B cell (primary cell): ENCODE data around the gene THYN1. TPM values are rescaled to one million over a fixed set of nuclear protein-coding genes. Genes with fewer than 3 reads are reported as not detected.

ENCODE experiments used
- ATAC-seq: fragments of 200-7000 bp; cut with Tn5 transposase; one replicate; pipeline ENCODE4 v1.10.0; 2021; ENCODE audit warnings: low read depth, mild to moderate bottlenecking, moderate number of reproducible peaks, moderate library complexity
- CTCF ChIA-PET: fragments of 350-600 bp; sonication (Branson Sonifier 250); formaldehyde crosslinking; loops from one replicate; lab custom pipeline; 2021; ENCODE audit warnings: antibody characterized with exemption, inconsistent platforms; lab: Charles Lee
- POLR2A ChIA-PET: fragments of 350-600 bp; sonication (Branson Sonifier 250); formaldehyde crosslinking; loops from one replicate; lab custom pipeline; 2021; ENCODE audit warnings: antibody characterized with exemption; lab: Charles Lee
- DNase-seq: peaks from one replicate; pipeline ENCODE4 v3.0.0; 2013
- H2AFZ ChIP-seq: 2 replicates; pipeline ENCODE4 v1.6.1; 2012; ENCODE audit warnings: mild to moderate bottlenecking, low read depth, low read length; ENCODE audit not compliant: insufficient read depth, poor library complexity, severe bottlenecking
- H3K27ac ChIP-seq, 2 donors: 1 replicate in 1 of 2; 2 replicates in 1 of 2; pipeline ENCODE4 v1.5.1; 2012 to 2013; ENCODE audit warnings: low read length in 2 of 2, mild to moderate bottlenecking in 2 of 2, moderate library complexity in 1 of 2
- H3K27me3 ChIP-seq, 4 experiments: fragments of 200-600 bp in 1 of 4; sonication (generic) in 1 of 4; replicated peaks in 1 of 4; 1 replicate in 2 of 4; 2 replicates in 2 of 4; pipeline versions ENCODE4 v1.6.1 to v1.7.0; 2013 to 2016; ENCODE audit warnings: low read length in 3 of 4, mild to moderate bottlenecking in 2 of 4, mixed read lengths in 1 of 4, moderate library complexity in 1 of 4; ENCODE audit not compliant: insufficient read depth in 4 of 4, control insufficient read depth in 3 of 4; ENCODE audit errors: control extremely low read depth in 1 of 4
- H3K36me3 ChIP-seq, 2 experiments: replicated peaks in 1 of 2; 1 replicate in 1 of 2; 2 replicates in 1 of 2; pipeline versions ENCODE4 v1.6.1 to v1.7.1; 2013; ENCODE audit warnings: low read length in 1 of 2; ENCODE audit not compliant: insufficient read depth in 2 of 2, control insufficient read depth in 1 of 2; ENCODE audit errors: control extremely low read depth in 1 of 2, extremely low read depth in 1 of 2
- H3K4me1 ChIP-seq, 2 donors: fragments of 200-600 bp in 1 of 2; sonication (generic) in 1 of 2; 1 replicate in 1 of 2; 2 replicates in 1 of 2; pipeline versions ENCODE4 v1.5.1 to v1.6.1; 2013 to 2017; ENCODE audit warnings: low read length in 2 of 2; ENCODE audit not compliant: control insufficient read depth in 2 of 2, insufficient read depth in 2 of 2
- H3K4me2 ChIP-seq: replicated peaks from 2 replicates; pipeline ENCODE3; 2012; ENCODE audit warnings: mild to moderate bottlenecking, low read depth, low read length; ENCODE audit not compliant: poor library complexity, severe bottlenecking
- H3K4me3 ChIP-seq, 5 experiments: fragments of 200-600 bp in 1 of 5; sonication (generic) in 1 of 5; 1 replicate in 3 of 5; 2 replicates in 2 of 5; pipeline versions ENCODE4 v1.5.1 to v1.7.0; 2011 to 2016; ENCODE audit warnings: low read length in 4 of 5, mild to moderate bottlenecking in 4 of 5, low read depth in 2 of 5, control low read depth in 1 of 5, moderate library complexity in 1 of 5; ENCODE audit not compliant: insufficient read depth in 1 of 5; ENCODE audit errors: control extremely low read depth in 1 of 5, extremely low read depth in 1 of 5
- H3K79me2 ChIP-seq: fragments of 200-600 bp; sonication (generic); one replicate; pipeline ENCODE4 v1.6.0; 2016; ENCODE audit warnings: low read length; ENCODE audit not compliant: control insufficient read depth, insufficient read depth
- H3K9ac ChIP-seq: fragments of 200-600 bp; sonication (generic); 2 replicates; pipeline ENCODE4 v1.6.1; 2017; ENCODE audit warnings: mild to moderate bottlenecking, low read length, moderate library complexity
- H3K9me3 ChIP-seq, 3 donors: one replicate each; pipeline versions ENCODE4 v1.6.1 to v1.7.1; 2013; ENCODE audit warnings: low read length in 2 of 3; ENCODE audit not compliant: control insufficient read depth in 2 of 3, insufficient read depth in 1 of 3; ENCODE audit errors: control extremely low read depth in 1 of 3
- H4K20me1 ChIP-seq: 2 replicates; pipeline ENCODE4 v1.6.0; 2012; ENCODE audit warnings: mild to moderate bottlenecking, low read length; ENCODE audit not compliant: insufficient read depth, control insufficient read depth, poor library complexity, severe bottlenecking
- H3K27ac Mint-ChIP-seq: one replicate; pipeline ENCODE4 v1.8.0; 2021; ENCODE audit warnings: mixed read lengths
- H3K27me3 Mint-ChIP-seq: one replicate; pipeline ENCODE4 v1.8.0; 2021; ENCODE audit warnings: mixed read lengths
- H3K4me1 Mint-ChIP-seq: one replicate; pipeline ENCODE4 v1.8.0; 2021; ENCODE audit warnings: mixed read lengths
- H3K4me3 Mint-ChIP-seq: one replicate; pipeline ENCODE4 v1.8.0; 2021; ENCODE audit warnings: mixed read lengths
- H3K9me3 Mint-ChIP-seq: one replicate; pipeline ENCODE4 v1.8.0; 2022; ENCODE audit warnings: mixed read lengths; ENCODE audit not compliant: insufficient read depth
- EZH2 ChIP-seq: IDR thresholded peaks from 2 replicates; pipeline ENCODE4 v1.6.1; 2012; ENCODE audit warnings: borderline replicate concordance, low read depth, mild to moderate bottlenecking, moderate library complexity, low read length; ENCODE audit not compliant: insufficient read depth, poor library complexity, severe bottlenecking
- whole genome bisulfite sequencing: methylation state at CpG from one replicate; pipeline ENCODE4 v1.1.5; 2013; ENCODE audit warnings: missing lambda C conversion rate; ENCODE audit not compliant: insufficient coverage; 5-methylcytosine and 5-hydroxymethylcytosine counted together
- intact Hi-C: fragments of 100-400 bp; cut with micrococcal nuclease; formaldehyde crosslinking; loops from one replicate; pipeline ENCODE4 v1.10.0; 2022
- polyA plus RNA-seq: library from polyadenylated mRNA; depleted of rRNA; stranded (reverse); fragments of >200 nt; gene quantifications from 2 replicates; pipeline ENCODE4 v1.2.3, GENCODE V29; 2012
- total RNA-seq, 2 donors: library from RNA; stranded (reverse); fragments of 120-200 nt in 1 of 2; gene quantifications; 1 replicate in 1 of 2; 2 replicates in 1 of 2; pipeline versions ENCODE4 v1.2.3 to v1.2.4, GENCODE V29; 2013 to 2022
- TF ChIP-seq, protein P1 (sequence below): fragments of 200-600 bp; IDR thresholded peaks from one replicate; pipeline ENCODE4 v1.8.0; 2022; ENCODE audit warnings: antibody characterized with exemption, mild to moderate bottlenecking

The THYN1 gene
- total and polyA plus RNA-seq, 2 donors (not counting 1 experiment from before 2014, with no cell fraction given) = 36.3 to 38.4 TPM

DNA sequence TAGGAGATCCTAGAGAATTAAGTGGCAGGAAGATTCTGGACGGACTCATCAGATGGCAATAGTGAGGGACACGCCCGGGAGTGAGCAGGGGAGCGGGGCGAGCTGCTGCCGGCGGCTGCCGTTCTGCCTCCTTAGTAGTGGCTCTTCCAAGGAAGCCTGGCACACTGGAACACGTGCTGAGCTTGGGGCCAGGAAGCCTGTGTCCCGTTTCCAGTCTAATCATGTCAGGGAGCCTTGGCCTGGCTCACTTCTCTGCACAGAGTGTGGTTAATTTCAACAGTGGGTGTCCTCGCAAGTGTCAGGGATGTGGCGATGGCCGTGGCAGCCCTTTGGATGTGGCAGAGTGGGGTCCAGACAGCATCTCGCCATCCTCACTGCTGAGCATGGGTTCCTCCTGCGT, 39.5 kb upstream of the THYN1 start:
- intact Hi-C loops = no loop called here
- DNase-seq (no peak), ATAC-seq (no peak)
- no peak for TF ChIP-seq EZH2
- TF ChIP-seq, protein P1, sequence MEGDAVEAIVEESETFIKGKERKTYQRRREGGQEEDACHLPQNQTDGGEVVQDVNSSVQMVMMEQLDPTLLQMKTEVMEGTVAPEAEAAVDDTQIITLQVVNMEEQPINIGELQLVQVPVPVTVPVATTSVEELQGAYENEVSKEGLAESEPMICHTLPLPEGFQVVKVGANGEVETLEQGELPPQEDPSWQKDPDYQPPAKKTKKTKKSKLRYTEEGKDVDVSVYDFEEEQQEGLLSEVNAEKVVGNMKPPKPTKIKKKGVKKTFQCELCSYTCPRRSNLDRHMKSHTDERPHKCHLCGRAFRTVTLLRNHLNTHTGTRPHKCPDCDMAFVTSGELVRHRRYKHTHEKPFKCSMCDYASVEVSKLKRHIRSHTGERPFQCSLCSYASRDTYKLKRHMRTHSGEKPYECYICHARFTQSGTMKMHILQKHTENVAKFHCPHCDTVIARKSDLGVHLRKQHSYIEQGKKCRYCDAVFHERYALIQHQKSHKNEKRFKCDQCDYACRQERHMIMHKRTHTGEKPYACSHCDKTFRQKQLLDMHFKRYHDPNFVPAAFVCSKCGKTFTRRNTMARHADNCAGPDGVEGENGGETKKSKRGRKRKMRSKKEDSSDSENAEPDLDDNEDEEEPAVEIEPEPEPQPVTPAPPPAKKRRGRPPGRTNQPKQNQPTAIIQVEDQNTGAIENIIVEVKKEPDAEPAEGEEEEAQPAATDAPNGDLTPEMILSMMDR = no peak
- ChIA-PET POLR2A (no interaction called here), CTCF (no interaction called here)
- Histone ChIP-seq H3K4me1 (no peaks in the 10 kb centered on the region), H3K27me3 (peaks cover 0 to 3% (median 1%) of the 10 kb centered on the region in 4 experiments), H3K4me3 (no peak overlapping the region), H3K36me3 (no peaks in the 10 kb centered on the region), H3K27ac (no peak overlapping the region), H2AFZ (no peak overlapping the region), H3K9ac (no peak overlapping the region), H3K9me3 (no peaks in the 10 kb centered on the region), H3K79me2 (no peaks in the 10 kb centered on the region), H3K4me2 (no peak overlapping the region), H4K20me1 (no peaks in the 10 kb centered on the region)
- Mint-ChIP-seq H3K9me3 (no peaks in the 10 kb centered on the region), H3K27me3 (peaks cover 24% of the 10 kb centered on the region), H3K4me3 (no peak overlapping the region), H3K4me1 (no peaks in the 10 kb centered on the region), H3K27ac (no peak overlapping the region)
- 92% methylated on average over 15 of the region's 15 CpGs for WGBS

DNA sequence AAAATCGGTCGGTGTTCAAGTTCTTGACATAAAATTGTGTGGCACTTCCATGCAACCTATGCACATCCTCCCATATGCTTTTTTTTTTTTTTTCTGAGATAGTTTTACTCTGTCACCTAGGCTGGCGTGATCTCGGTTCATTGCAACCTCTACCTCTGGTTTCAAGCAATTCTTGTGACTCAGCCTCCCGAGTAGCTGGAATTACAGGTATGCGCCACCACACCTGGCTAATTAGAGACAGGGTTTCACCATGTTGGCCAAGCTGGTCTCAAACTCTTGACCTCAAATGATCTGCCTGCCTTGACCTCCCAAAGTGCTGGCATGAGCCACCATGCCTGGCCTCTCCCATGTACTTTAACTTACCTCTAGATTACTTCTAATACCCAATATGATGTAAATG, 38.0 kb upstream of the THYN1 start:
- H2AFZ ChIP-seq = no peak overlapping the region
- Mint-ChIP-seq H3K27me3 (peaks cover 24% of the 10 kb centered on the region), H3K4me3 (no peak overlapping the region), H3K27ac (no peak overlapping the region), H3K9me3 (no peaks in the 10 kb centered on the region), H3K4me1 (no peaks in the 10 kb centered on the region)
- H3K4me3 ChIP-seq = no peak overlapping the region
- H3K27ac ChIP-seq = no peak overlapping the region
- intact Hi-C loops = no loop called here
- peaks cover 0 to 3% (median 1%) of the 10 kb centered on the region in 4 experiments for H3K27me3 ChIP-seq
- no peak for ATAC-seq
- TF ChIP-seq, protein P1 = no peak
- TF ChIP-seq EZH2 = no peak
- no peaks in the 10 kb centered on the region for H3K36me3 ChIP-seq
- 92% methylated on average over 5 of the region's 6 CpGs for WGBS
- no peaks in the 10 kb centered on the region for H3K9me3 ChIP-seq
- H4K20me1 ChIP-seq = no peaks in the 10 kb centered on the region
- no peak overlapping the region for H3K9ac ChIP-seq
- POLR2A ChIA-PET = no interaction called here
- no peak overlapping the region for H3K4me2 ChIP-seq
- H3K4me1 ChIP-seq = no peaks in the 10 kb centered on the region
- CTCF ChIA-PET = no interaction called here
- no peak for DNase-seq
- H3K79me2 ChIP-seq = no peaks in the 10 kb centered on the region
